K562 (cell line): Measurements from ENCODE around the gene STING1. TPM values are rescaled to one million over a fixed set of nuclear protein-coding genes. Genes with fewer than 3 reads are reported as not detected.

Experiments
- CXXC5 ChIP-seq: fragments of 250-450 bp; sonication (Bioruptor Pico); IDR thresholded peaks from 2 replicates; pipeline ENCODE4 v1.8.0; 2022; ENCODE audit warnings: inconsistent platforms, mild to moderate bottlenecking, moderate library complexity
- E2F6 ChIP-seq, 2 experiments: IDR thresholded peaks; 2 replicates each; pipeline ENCODE4 v1.6.1; 2011; ENCODE audit warnings: borderline replicate concordance in 1 of 2, control low read depth in 1 of 2, low read depth in 1 of 2, low read length in 1 of 2, mild to moderate bottlenecking in 1 of 2, mixed read lengths in 1 of 2, moderate library complexity in 1 of 2; ENCODE audit not compliant: insufficient read depth in 1 of 2, insufficient read length in 1 of 2, poor library complexity in 1 of 2, severe bottlenecking in 1 of 2; ENCODE audit errors: extremely low read depth in 1 of 2
- E2F8 ChIP-seq: fragments of 450-650 bp; IDR thresholded peaks from 2 replicates; pipeline ENCODE4 v1.7.1; 2018; ENCODE audit warnings: mild to moderate bottlenecking, low read depth; ENCODE audit not compliant: partially characterized antibody
- GABPB1 ChIP-seq: sonication (generic); formaldehyde crosslinking; IDR thresholded peaks from 2 replicates; pipeline ENCODE4 v1.8.0; 2022; ENCODE audit warnings: mild to moderate bottlenecking, missing genetic modification reagents
- GATAD2A ChIP-seq: fragments of 450-650 bp; IDR thresholded peaks from 2 replicates; pipeline ENCODE4 v1.6.1; 2017
- KDM1A ChIP-seq, 2 experiments: fragments of 450-650 bp; IDR thresholded peaks; 2 replicates each; pipeline ENCODE4 v1.6.1; 2016; ENCODE audit warnings: mild to moderate bottlenecking in 2 of 2
- MAX ChIP-seq: sonication (generic); formaldehyde crosslinking; IDR thresholded peaks from 2 replicates; pipeline ENCODE4 v1.9.0; 2022; ENCODE audit warnings: mild to moderate bottlenecking, missing genetic modification reagents
- MTA3 ChIP-seq: fragments of 450-650 bp; formaldehyde crosslinking; IDR thresholded peaks from 2 replicates; pipeline ENCODE4 v1.6.1; 2017; ENCODE audit warnings: mild to moderate bottlenecking, borderline replicate concordance
- POLR2B ChIP-seq: fragments of 450-650 bp; IDR thresholded peaks from 2 replicates; pipeline ENCODE4 v1.6.1; 2018; ENCODE audit warnings: low read depth; ENCODE audit not compliant: partially characterized antibody
- PYGO2 ChIP-seq: fragments of 450-650 bp; IDR thresholded peaks from 2 replicates; pipeline ENCODE4 v1.6.1; 2016; ENCODE audit warnings: mild to moderate bottlenecking, missing genetic modification characterization, moderate library complexity, missing compliant biosample characterization
- RAD21 ChIP-seq, 2 experiments: fragments of 250-450 bp in 1 of 2; fragments of 450-650 bp in 1 of 2; sonication (Bioruptor Pico) in 1 of 2; formaldehyde crosslinking in 1 of 2; IDR thresholded peaks in 1 of 2; conservative IDR thresholded peaks in 1 of 2; 2 replicates each; pipeline versions ENCODE4 v1.4.0 to v1.8.0; 2020 to 2022; ENCODE audit warnings: mild to moderate bottlenecking in 2 of 2, moderate library complexity in 1 of 2
- RBM39 ChIP-seq: fragments of 200-400 bp; formaldehyde crosslinking; optimal IDR thresholded peaks from 2 replicates; pipeline ENCODE3; 2018; ENCODE audit warnings: low read depth, low read length
- UBTF ChIP-seq, 2 experiments: IDR thresholded peaks; 2 replicates each; pipeline ENCODE4 v1.6.1; 2012; ENCODE audit warnings: improper control_type of control experiment in 2 of 2, low read depth in 2 of 2, low read length in 2 of 2, borderline replicate concordance in 1 of 2
- ZNF175 ChIP-seq: fragments of 200-800 bp; sonication (Bioruptor generic); IDR thresholded peaks from 2 replicates; pipeline ENCODE4 v1.6.1; 2016; ENCODE audit warnings: low read depth, mild to moderate bottlenecking, missing genetic modification characterization, missing compliant biosample characterization
- ZNF277 ChIP-seq: fragments of 250-450 bp; sonication (Bioruptor Pico); IDR thresholded peaks from 2 replicates; pipeline ENCODE4 v1.8.0; 2022; ENCODE audit warnings: inconsistent platforms, mild to moderate bottlenecking, moderate library complexity, borderline replicate concordance
- polyA plus RNA-seq, 8 experiments: library from polyadenylated mRNA; depleted of rRNA in 4 of 8; stranded (reverse) in 5 of 8; unstranded in 3 of 8; fragments of >200 nt; fragmentation: Nextera tagmentation in 2 of 8; fragmentation: Illumina TruSeq in 1 of 8; extraction: Ambion mirVana in 2 of 8; extraction: Trizol in 1 of 8; gene quantifications; 2 replicates each; pipeline versions ENCODE4 v1.2.1 to v1.2.3, GENCODE V29; 2011 to 2014; ENCODE audit warnings: inconsistent platforms in 1 of 8, missing spikeins in 1 of 8
- total RNA-seq, 7 experiments: library from RNA; depleted of rRNA in 6 of 7; stranded (reverse); fragments of >200 nt in 6 of 7; fragmentation: Illumina TruSeq in 2 of 7; extraction: Trizol in 2 of 7; gene quantifications; 2 replicates each; pipeline versions ENCODE4 v1.2.1 to v1.2.3, GENCODE V29; 2011 to 2021; ENCODE audit warnings: low replicate concordance in 1 of 7

The STING1 gene
- total and polyA plus RNA-seq, 9 of the 15 experiments (the other 6 are each of a cell fraction or from before 2014, with no cell fraction given) = 20.8 to 69.1 (median 44.7) TPM

GRCh38 chr5:139474890-139475791, 7.4 kb downstream of the STING1 start (continued):
- TF ChIP-seq KDM1A (IDR thresholded peaks at IDR 0.05) (peak in 1 of 2 experiments; percentile 6; a peak in 2 of 4 replicates), POLR2B (peak; percentile 68), RAD21 (CRISPR knock-in tag; conservative IDR thresholded peaks at IDR 0.05 in 1 of 2, IDR thresholded peaks at IDR 0.05 in 1 of 2) (peak; percentile 10 to 32; a peak in 2 of 4 replicates), GATAD2A (0 out of 2 replicates have a peak, but pooled peaks have one; percentile 56), ZNF277 (CRISPR knock-in tag) (no peak), E2F8 (peak; percentile 44), ZNF175 (CRISPR knock-in tag) (peak; percentile 81; the same call in 1 of the 2 replicates), PYGO2 (no peak), CXXC5 (CRISPR knock-in tag) (peak; percentile 49), GABPB1 (CRISPR knock-in tag) (0 out of 2 replicates have a peak, but pooled peaks have one; percentile 15), E2F6 (IDR thresholded peaks at IDR 0.05; ENCODE audit: borderline replicate concordance in 1 of 2, extremely low read depth in 1 of 2, insufficient read depth in 1 of 2, insufficient read length in 1 of 2, low read depth in 1 of 2, low read length in 1 of 2, poor library complexity in 1 of 2, severe bottlenecking in 1 of 2) (no peak), UBTF (IDR thresholded peaks at IDR 0.05; ENCODE audit: borderline replicate concordance in 1 of 2, low read depth in 2 of 2, low read length in 2 of 2) (0 out of 4 replicates have a peak, but pooled peaks of 1 of the 2 experiments have one; percentile 33), RBM39 (no peak), MTA3 (peak; percentile 66), MAX (CRISPR knock-in tag) (peak; percentile 58; the same call in 1 of the 2 replicates)
